Lower lobe of right lung (tissue), 2 donors: ENCODE measurements around the gene RAPH1. TPM values are rescaled to one million over a fixed set of nuclear protein-coding genes. Genes with fewer than 3 reads are reported as not detected.
"Not testable (repeated sequence)": the region's sequence is repeated elsewhere in the genome, so short reads cannot be mapped to it uniquely, and the experiment has no call there.

Source experiments
- ATAC-seq, 2 donors: fragments of 200-7000 bp; cut with Tn5 transposase; one replicate each; pipeline ENCODE4 v1.9.1; 2020 to 2022; ENCODE audit warnings: mild to moderate bottlenecking in 2 of 2, moderate library complexity in 2 of 2
- DNase-seq: peaks from one replicate; pipeline ENCODE4 v3.0.0-alpha.2; 2020
- H3K27ac ChIP-seq: fragments of 200-600 bp; one replicate; pipeline ENCODE4 v1.8.0; 2022
- H3K27me3 ChIP-seq: fragments of 200-600 bp; one replicate; pipeline ENCODE4 v1.8.0; 2022; ENCODE audit warnings: low read depth
- H3K36me3 ChIP-seq: fragments of 200-600 bp; one replicate; pipeline ENCODE4 v1.8.0; 2022; ENCODE audit warnings: mild to moderate bottlenecking
- H3K4me1 ChIP-seq: fragments of 200-600 bp; one replicate; pipeline ENCODE4 v1.8.0; 2022
- H3K4me3 ChIP-seq: fragments of 200-600 bp; one replicate; pipeline ENCODE4 v1.8.0; 2022; ENCODE audit warnings: mild to moderate bottlenecking
- H3K9me3 ChIP-seq: fragments of 200-600 bp; one replicate; pipeline ENCODE4 v1.8.0; 2022
- intact Hi-C: fragments of 100-400 bp; cut with DNase I; formaldehyde crosslinking; loops from one replicate; pipeline ENCODE4 v1.11.0; 2022
- total RNA-seq: library from RNA; stranded (reverse); fragmentation: NEBNext Ultra II Directional; extraction: Animal tissue kit (Norgen Biotek cat#: 25700); gene quantifications from one replicate; pipeline ENCODE4 v1.2.1, GENCODE V29; 2021
- TF ChIP-seq, protein P1 (sequence below): fragments of 200-600 bp; IDR thresholded peaks from one replicate; pipeline ENCODE4 v1.8.0; 2022; ENCODE audit warnings: antibody characterized with exemption, mild to moderate bottlenecking
- donor health status: DM: no; HTN: yes; CAD: no; lungs with severe emphysema.

Gene RAPH1
- total RNA-seq, 1 donor from 2014 or later = 63.8 TPM

DNA sequence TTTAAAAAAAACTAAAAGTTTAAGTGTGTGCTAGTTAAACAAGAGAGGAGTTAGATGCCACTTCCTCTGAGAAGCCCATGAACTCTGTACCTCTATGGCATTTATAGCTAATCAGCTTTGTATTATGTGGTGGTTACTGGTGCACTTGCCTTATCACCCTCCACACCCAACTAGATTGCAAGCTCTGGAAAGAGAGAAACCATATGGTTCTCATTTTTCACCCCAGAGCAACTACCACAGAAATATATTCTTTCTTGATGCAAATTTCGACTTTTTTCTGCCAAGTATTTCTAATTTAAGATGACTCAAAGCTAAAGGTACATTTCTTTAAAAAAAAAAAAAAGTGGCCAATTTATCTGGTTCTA, 24.2 kb downstream of the RAPH1 start:
- H3K4me1 ChIP-seq = peaks cover 7% of the 10 kb centered on the region
- H3K27ac ChIP-seq = no peak overlapping the region
- DNase-seq (no peak), ATAC-seq (no peak)
- H3K4me3 ChIP-seq = no peak overlapping the region
- no peaks in the 10 kb centered on the region for H3K36me3 ChIP-seq
- H3K9me3 ChIP-seq = no peaks in the 10 kb centered on the region
- H3K27me3 ChIP-seq = no peaks in the 10 kb centered on the region
- TF ChIP-seq, protein P1, sequence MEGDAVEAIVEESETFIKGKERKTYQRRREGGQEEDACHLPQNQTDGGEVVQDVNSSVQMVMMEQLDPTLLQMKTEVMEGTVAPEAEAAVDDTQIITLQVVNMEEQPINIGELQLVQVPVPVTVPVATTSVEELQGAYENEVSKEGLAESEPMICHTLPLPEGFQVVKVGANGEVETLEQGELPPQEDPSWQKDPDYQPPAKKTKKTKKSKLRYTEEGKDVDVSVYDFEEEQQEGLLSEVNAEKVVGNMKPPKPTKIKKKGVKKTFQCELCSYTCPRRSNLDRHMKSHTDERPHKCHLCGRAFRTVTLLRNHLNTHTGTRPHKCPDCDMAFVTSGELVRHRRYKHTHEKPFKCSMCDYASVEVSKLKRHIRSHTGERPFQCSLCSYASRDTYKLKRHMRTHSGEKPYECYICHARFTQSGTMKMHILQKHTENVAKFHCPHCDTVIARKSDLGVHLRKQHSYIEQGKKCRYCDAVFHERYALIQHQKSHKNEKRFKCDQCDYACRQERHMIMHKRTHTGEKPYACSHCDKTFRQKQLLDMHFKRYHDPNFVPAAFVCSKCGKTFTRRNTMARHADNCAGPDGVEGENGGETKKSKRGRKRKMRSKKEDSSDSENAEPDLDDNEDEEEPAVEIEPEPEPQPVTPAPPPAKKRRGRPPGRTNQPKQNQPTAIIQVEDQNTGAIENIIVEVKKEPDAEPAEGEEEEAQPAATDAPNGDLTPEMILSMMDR = no peak
- intact Hi-C loops = no loop called here

DNA sequence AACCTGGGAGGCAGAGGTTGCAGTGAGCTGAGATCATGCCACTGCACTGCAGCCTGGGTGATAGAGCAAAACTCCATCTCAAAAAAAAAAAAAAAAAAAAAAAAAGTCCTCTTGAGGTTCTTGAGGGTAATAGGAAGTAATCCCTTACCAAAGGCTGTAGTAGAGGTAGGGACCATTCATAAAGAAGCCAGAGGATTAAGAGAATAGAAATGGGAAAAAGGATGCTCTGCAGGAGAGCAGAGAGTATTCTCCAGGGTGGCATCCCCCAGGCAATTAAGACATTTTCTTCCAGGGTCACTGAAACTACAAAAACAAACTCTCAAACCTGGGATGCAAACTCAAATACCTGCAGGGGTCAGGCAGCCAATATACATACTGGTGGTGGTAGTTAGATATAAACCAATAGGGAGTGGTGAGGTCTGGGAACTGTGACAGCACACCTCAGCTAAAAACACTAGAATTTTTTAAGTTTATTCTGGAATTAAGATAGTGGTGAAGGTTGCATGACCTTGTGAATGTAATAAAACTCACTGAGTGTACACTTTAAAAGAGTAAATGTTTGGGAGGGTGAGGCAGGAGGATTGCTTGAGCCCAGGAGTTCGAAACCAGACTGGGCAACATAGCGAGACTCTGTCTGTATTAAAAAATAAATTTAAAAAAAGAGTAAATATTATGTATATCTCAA, 24.7 kb downstream of the RAPH1 start:
- ATAC-seq = no peak
- intact Hi-C loops = no loop called here
- Histone ChIP-seq H3K9me3 (no peaks in the 10 kb centered on the region), H3K36me3 (no peaks in the 10 kb centered on the region), H3K4me3 (no peak overlapping the region), H3K4me1 (peaks cover 7% of the 10 kb centered on the region), H3K27me3 (no peaks in the 10 kb centered on the region), H3K27ac (no peak overlapping the region)
- DNase-seq = no peak
- TF ChIP-seq, protein P1 = no peak

DNA sequence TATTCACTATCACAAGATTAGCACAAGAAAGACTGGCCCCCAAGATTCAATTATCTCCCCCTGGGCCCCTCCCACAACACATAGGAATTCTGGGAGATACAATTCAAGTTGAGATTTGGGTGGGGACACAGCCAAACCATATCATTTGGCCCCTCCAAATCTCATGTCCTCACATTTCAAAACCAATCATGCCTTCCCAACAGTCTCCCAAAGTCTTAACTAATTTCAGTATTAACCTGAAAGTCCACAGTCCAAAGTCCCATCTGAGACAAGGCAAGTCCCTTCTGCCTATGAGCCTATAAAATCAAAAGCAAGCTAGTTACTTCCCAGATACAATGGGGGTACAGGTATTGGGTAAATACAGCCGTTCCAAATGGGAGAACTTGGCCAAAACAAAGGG, 31.6 kb downstream of the RAPH1 start:
- intact Hi-C loops, H3K27ac ChIP-seq, DNase-seq, H3K27me3 ChIP-seq, ATAC-seq, H3K9me3 ChIP-seq, H3K36me3 ChIP-seq, H3K4me3 ChIP-seq: not testable (repeated sequence)
- peaks cover 36% of the 10 kb centered on the region for H3K4me1 ChIP-seq

DNA sequence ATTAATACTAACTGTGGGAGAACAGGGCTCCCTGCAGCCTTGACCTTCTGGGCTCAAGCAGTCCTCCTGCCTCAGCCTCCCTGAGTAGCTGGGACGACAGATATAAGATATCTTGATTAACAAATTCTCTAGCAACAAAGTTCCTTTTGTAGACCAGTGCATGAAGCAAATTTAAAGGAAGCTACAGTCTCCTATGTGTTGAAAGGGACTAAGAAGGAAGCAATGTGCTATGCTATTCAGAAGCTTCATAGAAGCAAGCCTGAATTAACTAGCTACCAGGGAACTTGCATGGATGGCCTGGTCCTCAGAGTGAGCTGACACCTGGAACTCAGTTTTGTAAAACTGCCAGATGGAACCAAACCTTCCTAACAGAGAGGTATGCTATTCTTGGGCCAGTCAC, 33.2 kb downstream of the RAPH1 start:
- TF ChIP-seq, protein P1 = no peak
- DNase-seq (no peak), ATAC-seq (peak in 1 of 2 donors; percentile 66)
- Histone ChIP-seq H3K36me3 (no peaks in the 10 kb centered on the region), H3K9me3 (no peaks in the 10 kb centered on the region), H3K4me1 (peaks cover 44% of the 10 kb centered on the region), H3K4me3 (no peak overlapping the region), H3K27ac (no peak overlapping the region), H3K27me3 (no peaks in the 10 kb centered on the region)
- intact Hi-C loops = no loop called here

DNA sequence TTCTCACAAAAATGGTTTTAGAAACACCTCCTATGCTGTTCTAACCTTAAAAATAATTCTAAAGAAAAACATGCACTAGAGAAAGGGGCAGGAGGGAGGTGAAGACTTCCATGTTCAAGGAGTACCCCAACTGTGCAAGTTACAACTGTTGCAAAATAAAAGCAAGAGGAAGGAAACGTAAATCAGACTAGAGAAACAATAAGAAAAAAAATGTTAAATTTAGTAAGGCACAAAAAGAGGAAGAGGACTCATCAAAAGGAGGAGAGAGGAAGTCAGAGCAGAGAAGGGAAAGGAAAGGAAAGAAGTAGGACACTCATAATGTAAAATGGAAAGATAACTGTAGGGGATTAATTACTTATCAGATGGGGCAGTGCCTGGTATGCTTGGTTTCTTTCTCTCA, 34.1 kb downstream of the RAPH1 start:
- ATAC-seq (peak; percentile 13 to 52), DNase-seq (no peak)
- Histone ChIP-seq H3K36me3 (no peaks in the 10 kb centered on the region), H3K9me3 (no peaks in the 10 kb centered on the region), H3K4me3 (no peak overlapping the region), H3K27ac (no peak overlapping the region), H3K4me1 (peaks cover 44% of the 10 kb centered on the region), H3K27me3 (no peaks in the 10 kb centered on the region)
- intact Hi-C loops = no loop called here
- TF ChIP-seq, protein P1 = no peak

DNA sequence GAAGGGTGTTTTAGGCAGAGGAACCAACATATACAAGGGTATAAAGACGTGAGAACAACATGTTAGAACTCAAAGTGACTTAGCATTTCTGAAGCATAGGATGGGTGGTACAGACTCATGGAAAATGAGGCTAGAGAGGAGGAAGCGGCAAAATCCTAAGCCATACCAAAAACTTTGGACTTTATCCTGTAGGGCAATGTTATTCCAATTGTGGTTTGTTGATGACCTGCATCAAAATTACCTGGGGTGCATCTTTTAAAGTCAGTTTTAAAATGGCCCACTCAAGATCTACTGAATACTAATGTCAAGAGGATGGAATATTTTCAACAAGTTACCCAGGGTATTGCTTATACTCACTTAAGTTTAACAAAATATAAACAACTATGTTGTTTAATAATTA, 34.8 kb downstream of the RAPH1 start:
- H3K9me3 ChIP-seq = no peaks in the 10 kb centered on the region
- ATAC-seq (no peak), DNase-seq (no peak)
- no peaks in the 10 kb centered on the region for H3K27me3 ChIP-seq
- peaks cover 44% of the 10 kb centered on the region for H3K4me1 ChIP-seq
- TF ChIP-seq, protein P1 = no peak
- intact Hi-C loops = no loop called here
- no peak overlapping the region for H3K27ac ChIP-seq
- H3K4me3 ChIP-seq = no peak overlapping the region
- no peaks in the 10 kb centered on the region for H3K36me3 ChIP-seq
